Astrocyte (in vitro differentiated cells and primary cell): ENCODE results near the gene RCL1. TPM values are rescaled to one million over a fixed set of nuclear protein-coding genes. Genes with fewer than 3 reads are reported as not detected.

Experiments
- DNase-seq: peaks from one replicate; pipeline ENCODE4 v3.0.0-alpha.2; 2010; ENCODE audit warnings: low read depth
- FAIRE-seq: peaks from 2 replicates; lab custom pipeline; 2011; peaks lifted over from hg19 to GRCh38; lab: Jason Lieb, UNC
- H2AFZ ChIP-seq: 2 replicates; pipeline ENCODE4 v1.6.0; 2012; ENCODE audit warnings: low read depth, low read length, inconsistent platforms
- H3K27ac ChIP-seq: 2 replicates; pipeline ENCODE4 v1.5.1; 2011; ENCODE audit warnings: low read depth, low read length, inconsistent platforms
- H3K27me3 ChIP-seq: 2 replicates; pipeline ENCODE4 v1.6.0; 2011; ENCODE audit warnings: low read length, inconsistent platforms; ENCODE audit not compliant: insufficient read depth
- H3K36me3 ChIP-seq: 2 replicates; pipeline ENCODE4 v1.5.1; 2011; ENCODE audit warnings: low read length, inconsistent platforms; ENCODE audit not compliant: insufficient read depth
- H3K4me1 ChIP-seq: 2 replicates; pipeline ENCODE4 v1.5.1; 2011; ENCODE audit warnings: low read length, inconsistent platforms; ENCODE audit not compliant: insufficient read depth
- H3K4me2 ChIP-seq: 2 replicates; pipeline ENCODE4 v1.6.0; 2012; ENCODE audit warnings: low read length, inconsistent platforms
- H3K4me3 ChIP-seq: 2 replicates; pipeline ENCODE4 v1.5.1; 2011; ENCODE audit warnings: low read depth, mild to moderate bottlenecking, low read length, inconsistent platforms; ENCODE audit not compliant: insufficient read depth
- H3K79me2 ChIP-seq: 2 replicates; pipeline ENCODE4 v1.6.0; 2012; ENCODE audit warnings: mild to moderate bottlenecking, low read length, inconsistent platforms; ENCODE audit not compliant: insufficient read depth
- H3K9ac ChIP-seq: 2 replicates; pipeline ENCODE4 v1.6.0; 2012; ENCODE audit warnings: mild to moderate bottlenecking, low read length, inconsistent platforms
- H3K9me3 ChIP-seq: 2 replicates; pipeline ENCODE4 v1.5.1; 2012; ENCODE audit warnings: low read depth, mild to moderate bottlenecking, low read length, inconsistent platforms; ENCODE audit not compliant: insufficient read depth
- H4K20me1 ChIP-seq: 2 replicates; pipeline ENCODE4 v1.6.0; 2012; ENCODE audit warnings: low read length, inconsistent platforms; ENCODE audit not compliant: insufficient read depth
- H3K27ac Mint-ChIP-seq: one replicate; pipeline ENCODE4 v1.8.0; 2021; ENCODE audit warnings: mild to moderate bottlenecking, mixed read lengths; ENCODE audit not compliant: unreplicated experiment
- H3K27me3 Mint-ChIP-seq: one replicate; pipeline ENCODE4 v1.8.0; 2021; ENCODE audit warnings: low read depth, mixed read lengths; ENCODE audit not compliant: unreplicated experiment
- H3K36me3 Mint-ChIP-seq: one replicate; pipeline ENCODE4 v1.8.0; 2021; ENCODE audit warnings: low read depth, mixed read lengths; ENCODE audit not compliant: unreplicated experiment
- H3K4me1 Mint-ChIP-seq: one replicate; pipeline ENCODE4 v1.8.0; 2021; ENCODE audit warnings: low read depth, mixed read lengths; ENCODE audit not compliant: unreplicated experiment
- H3K4me3 Mint-ChIP-seq: one replicate; pipeline ENCODE4 v1.8.0; 2021; ENCODE audit warnings: mild to moderate bottlenecking, moderate library complexity, mixed read lengths; ENCODE audit not compliant: unreplicated experiment
- H3K9me3 Mint-ChIP-seq: one replicate; pipeline ENCODE4 v1.8.0; 2021; ENCODE audit warnings: mild to moderate bottlenecking, mixed read lengths; ENCODE audit not compliant: unreplicated experiment
- EZH2 ChIP-seq: IDR thresholded peaks from 2 replicates; pipeline ENCODE4 v1.6.1; 2012; ENCODE audit warnings: mild to moderate bottlenecking, low read length, inconsistent platforms; ENCODE audit not compliant: insufficient read depth
- total RNA-seq: library from RNA; stranded (reverse); gene quantifications from 2 replicates; pipeline ENCODE4 v1.2.1, GENCODE V29; 2021
- TF ChIP-seq, protein P1 (sequence below): IDR thresholded peaks from 2 replicates; pipeline ENCODE4 v1.5.1; 2011; ENCODE audit warnings: low read depth, mild to moderate bottlenecking, inconsistent platforms, low read length, moderate library complexity; ENCODE audit not compliant: insufficient read depth

The RCL1 gene
- total RNA-seq, 1 donor from 2014 or later, result 22.3 TPM

DNA sequence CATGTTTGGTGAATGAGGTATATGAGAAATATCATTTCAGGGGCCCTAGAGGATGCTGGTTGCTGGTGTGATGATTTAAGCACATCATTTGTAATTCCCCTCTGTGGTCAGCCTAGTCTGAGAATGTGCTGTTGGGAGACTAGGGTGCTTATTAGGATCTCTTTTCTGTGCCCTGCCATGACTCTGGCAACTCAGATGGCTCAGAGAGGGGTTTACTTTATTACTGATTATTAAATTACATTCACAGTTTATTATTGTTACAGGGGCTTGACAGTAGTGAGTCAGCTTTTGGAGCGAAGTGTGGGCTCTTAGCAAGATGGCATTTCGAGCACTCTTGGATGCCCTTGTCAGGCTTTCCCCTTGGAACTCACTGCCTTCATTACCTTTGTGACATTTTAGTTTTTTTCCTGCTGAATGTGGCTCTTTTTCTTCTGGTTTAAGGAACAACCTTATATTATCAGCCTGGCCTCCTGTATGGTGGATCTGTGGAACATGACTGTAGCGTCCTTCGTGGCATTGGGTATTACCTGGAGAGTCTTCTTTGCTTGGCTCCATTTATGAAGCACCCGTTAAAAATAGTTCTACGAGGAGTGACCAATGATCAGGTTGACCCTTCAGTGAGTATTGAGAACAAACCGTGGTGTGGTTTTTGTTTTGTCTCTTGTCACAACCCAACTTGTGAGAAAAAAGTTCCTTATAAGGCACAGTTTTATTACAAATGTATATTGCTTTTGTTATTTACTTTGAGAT, 33.8 kb downstream of the RCL1 start:
- Mint-ChIP-seq H3K4me1 (peaks cover 8% of the 10 kb centered on the region), H3K36me3 (peaks cover 5% of the 10 kb centered on the region), H3K27me3 (no peaks in the 10 kb centered on the region), H3K9me3 (no peaks in the 10 kb centered on the region), H3K27ac (no peak overlapping the region), H3K4me3 (no peak overlapping the region)
- Histone ChIP-seq H3K27me3 (no peaks in the 10 kb centered on the region), H4K20me1 (peaks cover 6% of the 10 kb centered on the region), H3K27ac (no peak overlapping the region), H3K4me2 (no peak overlapping the region), H3K4me3 (no peak overlapping the region), H3K79me2 (peaks cover 29% of the 10 kb centered on the region), H3K4me1 (peaks cover 24% of the 10 kb centered on the region), H3K9me3 (no peaks in the 10 kb centered on the region), H2AFZ (no peak overlapping the region), H3K9ac (no peak overlapping the region), H3K36me3 (peaks cover 3% of the 10 kb centered on the region)
- TF ChIP-seq EZH2, result no peak
- TF ChIP-seq, protein P1, sequence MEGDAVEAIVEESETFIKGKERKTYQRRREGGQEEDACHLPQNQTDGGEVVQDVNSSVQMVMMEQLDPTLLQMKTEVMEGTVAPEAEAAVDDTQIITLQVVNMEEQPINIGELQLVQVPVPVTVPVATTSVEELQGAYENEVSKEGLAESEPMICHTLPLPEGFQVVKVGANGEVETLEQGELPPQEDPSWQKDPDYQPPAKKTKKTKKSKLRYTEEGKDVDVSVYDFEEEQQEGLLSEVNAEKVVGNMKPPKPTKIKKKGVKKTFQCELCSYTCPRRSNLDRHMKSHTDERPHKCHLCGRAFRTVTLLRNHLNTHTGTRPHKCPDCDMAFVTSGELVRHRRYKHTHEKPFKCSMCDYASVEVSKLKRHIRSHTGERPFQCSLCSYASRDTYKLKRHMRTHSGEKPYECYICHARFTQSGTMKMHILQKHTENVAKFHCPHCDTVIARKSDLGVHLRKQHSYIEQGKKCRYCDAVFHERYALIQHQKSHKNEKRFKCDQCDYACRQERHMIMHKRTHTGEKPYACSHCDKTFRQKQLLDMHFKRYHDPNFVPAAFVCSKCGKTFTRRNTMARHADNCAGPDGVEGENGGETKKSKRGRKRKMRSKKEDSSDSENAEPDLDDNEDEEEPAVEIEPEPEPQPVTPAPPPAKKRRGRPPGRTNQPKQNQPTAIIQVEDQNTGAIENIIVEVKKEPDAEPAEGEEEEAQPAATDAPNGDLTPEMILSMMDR, result no peak
- peak; percentile 34 for DNase-seq
- no peak for FAIRE-seq

DNA sequence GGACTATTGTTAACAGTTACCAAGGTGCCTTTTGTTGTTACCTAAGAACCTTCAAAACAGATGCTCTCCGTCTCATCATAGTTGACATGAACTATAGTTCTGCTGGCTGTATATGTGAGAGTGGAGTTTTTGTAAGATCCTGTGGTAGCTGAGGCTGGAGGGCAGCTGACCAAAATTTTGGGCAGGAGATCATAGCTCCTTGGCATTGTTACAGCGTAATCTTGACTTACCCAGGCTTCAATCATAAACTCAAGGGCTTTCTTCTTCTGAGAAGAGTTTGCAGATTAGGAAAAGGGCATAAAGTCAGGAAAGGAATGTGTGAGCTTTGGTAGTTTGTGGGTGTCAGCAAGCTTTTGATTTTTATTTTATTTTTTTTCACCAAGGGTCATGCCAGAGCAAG, 34.5 kb downstream of the RCL1 start:
- H3K27ac ChIP-seq, result no peak overlapping the region
- H3K9ac ChIP-seq, result no peak overlapping the region
- Mint-ChIP-seq H3K36me3 (peaks cover 3% of the 10 kb centered on the region), H3K4me1 (peaks cover 10% of the 10 kb centered on the region), H3K4me3 (no peak overlapping the region), H3K27me3 (no peaks in the 10 kb centered on the region), H3K27ac (no peak overlapping the region), H3K9me3 (no peaks in the 10 kb centered on the region)
- H3K27me3 ChIP-seq, result no peaks in the 10 kb centered on the region
- DNase-seq (no peak), FAIRE-seq (no peak)
- TF ChIP-seq EZH2, result no peak
- TF ChIP-seq, protein P1, result no peak
- H3K4me2 ChIP-seq, result no peak overlapping the region
- peaks cover 30% of the 10 kb centered on the region for H3K4me1 ChIP-seq
- no peak overlapping the region for H2AFZ ChIP-seq
- peaks cover 29% of the 10 kb centered on the region for H3K79me2 ChIP-seq
- H3K4me3 ChIP-seq, result no peak overlapping the region
- peaks cover 3% of the 10 kb centered on the region for H3K36me3 ChIP-seq
- H3K9me3 ChIP-seq, result no peaks in the 10 kb centered on the region
- peaks cover 6% of the 10 kb centered on the region for H4K20me1 ChIP-seq

DNA sequence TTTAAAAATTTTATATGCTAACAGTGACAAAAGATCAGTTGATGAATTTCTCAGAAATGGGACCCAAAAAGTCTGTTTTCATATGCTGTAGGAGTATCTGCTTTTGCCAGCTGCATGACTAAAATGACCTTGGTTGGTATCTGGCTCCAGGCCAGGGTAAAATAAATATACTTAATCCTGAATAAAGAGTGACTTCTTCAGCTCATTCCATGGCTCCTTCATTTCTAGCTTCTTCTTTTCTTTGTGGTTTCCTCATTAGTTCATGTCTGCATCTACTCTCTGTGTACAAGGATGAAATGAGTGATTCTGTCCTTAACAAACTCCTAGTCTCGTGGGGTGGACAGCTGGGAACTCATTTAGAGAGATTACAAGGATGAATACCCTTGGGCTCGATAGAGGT, 36.0 kb downstream of the RCL1 start:
- no peak overlapping the region for H3K27ac ChIP-seq
- peaks cover 24% of the 10 kb centered on the region for H3K79me2 ChIP-seq
- H3K27me3 ChIP-seq, result no peaks in the 10 kb centered on the region
- FAIRE-seq (no peak), DNase-seq (peak; percentile 43)
- H3K4me3 ChIP-seq, result no peak overlapping the region
- Mint-ChIP-seq H3K27me3 (no peaks in the 10 kb centered on the region), H3K27ac (no peak overlapping the region), H3K36me3 (peaks cover 3% of the 10 kb centered on the region), H3K4me3 (no peak overlapping the region), H3K9me3 (no peaks in the 10 kb centered on the region), H3K4me1 (peaks cover 20% of the 10 kb centered on the region)
- H3K36me3 ChIP-seq, result peaks cover 3% of the 10 kb centered on the region
- TF ChIP-seq, protein P1, result no peak
- TF ChIP-seq EZH2, result no peak
- H4K20me1 ChIP-seq, result no peaks in the 10 kb centered on the region
- peak overlapping the region; percentile 4 for H3K9ac ChIP-seq
- H3K4me1 ChIP-seq, result peaks cover 41% of the 10 kb centered on the region
- no peaks in the 10 kb centered on the region for H3K9me3 ChIP-seq
- H3K4me2 ChIP-seq, result peak overlapping the region; percentile 12
- H2AFZ ChIP-seq, result no peak overlapping the region
